ENCODE measurements around the gene CANT1. TPM values are rescaled to one million over a fixed set of nuclear protein-coding genes. Genes with fewer than 3 reads are reported as not detected.
"Not testable (repeated sequence)": the region's sequence is repeated elsewhere in the genome, so short reads cannot be mapped to it uniquely, and the experiment has no call there.

CANT1 gene
- polyA plus RNA-seq, 3 donors: 9.3 to 22.5 (median 16.9) TPM

DNA sequence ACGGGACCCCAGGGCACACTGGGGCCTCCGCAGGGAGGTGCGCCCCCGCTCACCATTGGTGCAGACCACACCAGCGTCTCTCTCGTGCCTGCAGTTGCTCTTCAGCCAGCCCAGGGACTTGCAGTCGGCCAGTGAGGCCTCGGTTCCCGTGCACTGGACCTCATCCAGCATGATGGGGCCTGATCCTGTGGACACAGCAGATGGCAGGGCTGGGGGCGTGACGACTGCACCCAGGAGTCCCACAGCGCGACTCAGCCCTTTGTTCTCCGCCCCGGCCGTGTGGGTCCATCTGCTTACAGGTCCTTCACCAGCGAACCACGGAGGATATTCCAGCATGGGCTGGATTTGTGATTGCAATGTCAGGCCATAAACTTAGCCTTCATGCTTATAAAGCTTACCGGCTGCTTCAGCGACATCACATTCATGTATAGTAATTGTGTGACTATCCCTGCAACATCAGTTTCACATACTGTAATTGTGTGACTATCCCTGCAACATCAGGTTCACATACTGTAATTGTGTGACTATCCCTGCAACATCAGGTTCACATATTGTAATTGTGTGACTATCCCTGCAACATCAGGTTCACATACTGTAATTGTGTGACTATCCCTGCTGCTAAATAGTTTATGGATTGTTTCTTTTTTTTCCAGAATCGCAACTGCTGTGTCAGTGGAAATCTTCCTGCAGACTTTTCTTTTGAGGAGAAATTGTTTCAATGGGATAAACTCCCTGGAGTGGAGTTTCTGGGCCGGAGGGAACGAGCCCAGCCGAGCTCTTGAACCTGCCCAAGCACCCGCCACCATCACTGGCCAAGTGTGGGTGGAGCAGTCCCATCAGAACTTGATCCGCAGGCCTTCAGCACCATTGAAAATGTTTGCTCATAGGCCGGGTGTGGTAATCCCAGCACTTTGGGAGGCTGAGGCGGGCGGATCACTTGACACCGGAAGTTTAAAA, 34.7 kb downstream of the CANT1 start:
- WGBS, 3 donors: 58 to 65% (median 61%) methylated on average over 30 of the region's 30 CpGs
- H3K27ac ChIP-seq (ENCODE audit: low read depth, low read length): no peak overlapping the region

DNA sequence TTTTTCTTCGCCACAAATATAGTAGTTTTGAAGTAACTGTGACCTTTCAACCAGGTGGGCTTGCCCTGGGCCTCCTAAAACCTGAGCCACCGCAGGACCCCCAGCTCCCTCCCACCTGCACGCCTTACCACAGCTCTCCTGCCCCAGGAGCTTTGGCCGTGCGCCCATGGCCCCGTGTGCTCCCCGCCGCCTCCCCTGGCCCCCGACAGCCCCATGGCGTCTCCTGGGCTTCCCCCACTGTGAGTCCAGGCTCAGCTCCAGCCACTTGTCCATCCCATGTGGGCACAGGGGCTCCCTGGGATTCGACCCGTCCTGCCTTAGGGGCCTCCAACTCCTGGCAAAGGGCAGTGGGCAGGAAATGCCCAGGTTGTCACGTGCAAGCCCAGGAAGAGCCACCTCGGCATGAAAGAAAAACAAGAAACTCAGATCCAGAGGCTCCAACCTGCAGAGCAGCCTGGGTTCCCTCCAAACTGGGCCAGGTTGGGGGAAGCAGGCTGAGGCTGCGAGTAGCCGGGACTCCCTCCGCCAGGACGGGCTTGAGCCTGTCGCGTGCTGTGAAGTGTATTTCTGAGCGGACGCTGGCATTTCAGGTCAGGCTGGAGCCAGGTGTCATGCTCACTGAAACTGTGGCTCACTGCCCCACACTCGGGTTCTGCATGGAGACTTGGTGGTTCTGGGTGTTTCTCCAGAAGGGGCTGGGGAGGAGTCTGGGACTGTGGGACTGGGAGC, 35.6 kb downstream of the CANT1 start:
- no peak overlapping the region for H3K27ac ChIP-seq (ENCODE audit: low read depth, low read length)
- WGBS, 3 donors: 81 to 84% (median 81%) methylated on average over 23 of the region's 23 CpGs

GRCh38 chr17:78973196-78973595, 36.4 kb downstream of the CANT1 start:
- WGBS, 3 donors: 72 to 75% (median 75%) methylated on average over 11 of the region's 11 CpGs
- no peak overlapping the region for H3K27ac ChIP-seq (ENCODE audit: low read depth, low read length)

DNA sequence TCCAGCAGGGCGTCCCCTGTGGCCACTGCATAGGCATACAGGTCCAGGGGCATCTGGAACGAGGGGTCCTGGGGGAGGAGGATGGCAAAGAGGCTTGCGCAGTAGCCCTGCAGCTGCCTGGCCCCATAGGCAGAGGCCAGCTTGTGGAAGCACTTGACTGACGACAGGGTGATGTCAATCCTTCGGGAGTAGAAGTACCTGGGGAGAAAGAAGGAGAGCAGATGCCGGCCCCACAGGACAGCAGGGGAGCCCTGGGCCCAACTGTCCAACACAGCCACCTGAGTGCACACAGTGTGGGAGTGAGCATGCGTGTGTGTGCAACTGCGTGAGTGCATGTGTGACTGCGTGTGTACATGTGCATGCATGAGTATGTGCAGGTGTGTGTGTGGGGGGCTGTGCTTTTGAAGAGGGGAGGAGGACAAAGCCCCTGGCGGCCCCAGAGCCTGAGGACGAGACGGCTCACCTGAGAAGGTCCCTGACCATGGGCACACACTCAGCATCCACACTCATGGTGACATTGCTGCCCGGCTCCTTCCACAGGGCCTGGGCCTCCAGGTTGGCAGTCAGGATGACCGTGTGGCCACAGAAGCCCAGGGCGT, 37.0 kb downstream of the CANT1 start:
- 84 to 90% (median 85%) methylated on average over 15 of the region's 15 CpGs for WGBS, 3 donors
- H3K27ac ChIP-seq (ENCODE audit: low read depth, low read length): no peak overlapping the region

DNA sequence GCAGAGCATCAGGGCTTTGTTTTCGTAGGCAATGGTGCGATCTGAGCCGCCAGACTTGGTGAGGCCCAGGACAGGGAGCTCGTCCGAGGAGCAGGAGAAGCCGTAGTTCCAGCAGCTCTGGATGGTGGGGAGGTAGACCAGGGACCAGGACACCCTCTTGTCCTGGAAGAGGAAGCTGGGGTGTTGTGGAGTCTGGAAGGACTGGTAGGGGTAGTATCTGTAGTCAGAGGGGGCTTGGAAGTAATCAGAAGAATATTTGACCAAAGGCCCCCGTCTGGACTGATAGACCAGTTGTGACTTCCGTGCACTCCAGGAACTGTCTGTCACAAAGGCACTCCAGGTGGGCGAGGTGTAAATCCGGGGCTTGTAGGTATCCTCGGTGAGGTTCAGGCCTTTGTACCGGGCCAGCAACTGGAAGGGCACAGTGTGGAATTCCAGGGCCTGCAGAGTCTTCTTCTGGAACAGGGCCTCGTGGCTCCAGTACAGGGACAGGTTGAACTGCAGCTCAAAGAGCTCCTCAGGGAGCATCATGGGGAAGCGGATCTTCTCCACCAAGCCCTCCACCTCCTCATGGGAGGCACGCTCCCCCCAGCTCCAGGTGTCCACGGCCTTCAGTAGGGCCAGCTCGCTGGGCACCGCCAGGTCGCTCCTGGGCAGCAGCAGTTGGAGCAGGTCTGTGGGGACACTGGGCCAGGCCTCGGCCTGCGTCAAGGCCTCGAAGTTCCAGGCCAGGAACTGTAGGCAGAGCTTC, 37.6 kb downstream of the CANT1 start:
- H3K27ac ChIP-seq (ENCODE audit: low read depth, low read length): no peak overlapping the region
- WGBS, 3 donors: 75 to 84% (median 81%) methylated on average over 22 of the region's 22 CpGs

DNA sequence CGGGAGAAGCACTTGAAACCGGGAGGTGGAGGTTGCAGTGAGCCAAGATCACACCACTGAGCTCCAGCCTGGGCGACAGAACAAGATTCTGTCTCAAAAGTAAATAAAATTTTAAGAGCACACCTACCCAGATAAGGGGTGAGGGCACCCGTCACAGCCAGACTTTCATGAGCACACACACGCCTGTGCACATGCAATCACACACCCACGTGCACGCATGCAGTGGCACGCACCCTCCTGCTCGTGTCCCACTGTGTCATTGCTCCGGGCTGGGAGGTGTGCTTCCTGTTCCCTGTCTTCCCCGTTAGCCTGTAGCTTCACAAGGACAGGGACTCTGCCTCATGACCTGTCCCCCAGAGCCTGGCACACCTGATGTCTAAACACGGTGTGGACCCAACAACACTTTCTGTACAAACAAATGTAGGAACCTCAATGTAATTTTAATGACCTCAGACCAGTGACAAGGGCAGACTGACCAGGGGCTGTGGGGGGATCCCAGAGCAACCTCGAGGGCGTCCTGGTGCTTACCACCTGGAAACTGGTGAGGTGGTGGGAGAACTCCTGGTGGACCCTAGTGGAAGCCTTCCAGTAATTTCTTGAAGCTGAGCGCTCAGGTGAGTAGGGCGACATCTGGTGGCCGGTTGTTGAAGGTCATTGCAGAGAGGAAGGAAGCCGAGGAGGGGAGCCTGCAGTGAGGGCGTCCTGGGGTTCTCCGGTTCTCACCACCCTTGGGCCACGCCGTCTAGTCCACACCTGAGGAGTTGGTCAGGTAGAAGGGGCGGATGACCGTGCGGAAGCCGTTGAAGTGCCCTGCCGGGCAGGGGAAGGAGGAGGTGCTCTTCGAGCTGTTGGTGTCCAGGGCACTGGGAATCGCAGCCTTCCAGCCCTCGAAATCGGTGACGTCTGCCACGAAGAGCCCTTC, 38.5 kb downstream of the CANT1 start:
- no peak overlapping the region for H3K27ac ChIP-seq (ENCODE audit: low read depth, low read length)
- 28 to 44% (median 37%) methylated on average over 33 of the region's 33 CpGs for WGBS, 3 donors

DNA sequence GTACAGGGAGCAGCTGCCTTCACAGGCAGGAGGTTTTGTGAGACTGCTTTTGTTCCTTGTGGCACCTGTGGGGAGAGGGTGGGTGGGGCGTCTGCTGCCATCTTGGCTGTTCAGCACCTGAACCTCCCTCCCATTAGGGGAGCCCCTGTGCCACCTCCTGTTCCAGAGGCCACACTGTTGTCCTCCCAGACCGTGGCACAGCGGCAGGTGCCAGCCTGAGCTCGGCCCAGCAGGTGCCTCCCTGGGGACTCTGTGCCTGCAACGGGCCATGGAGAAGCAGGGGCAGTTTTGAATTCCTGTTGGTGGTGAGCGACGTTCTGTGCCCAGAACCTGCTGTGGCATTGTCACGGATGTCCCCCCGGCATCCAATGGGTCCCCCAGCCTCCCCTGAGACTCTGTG, 39.7 kb downstream of the CANT1 start:
- H3K27ac ChIP-seq (ENCODE audit: low read depth, low read length): no peak overlapping the region
- WGBS, 3 donors: 88 to 93% (median 89%) methylated on average over 9 of the region's 9 CpGs

GRCh38 chr17:78967782-78968362, 41.7 kb downstream of the CANT1 start:
- WGBS, 3 donors: 90 to 92% (median 91%) methylated on average over 21 of the region's 21 CpGs
- no peak overlapping the region for H3K27ac ChIP-seq (ENCODE audit: low read depth, low read length)

GRCh38 chr17:78966910-78967600, 42.5 kb downstream of the CANT1 start:
- 83 to 88% (median 86%) methylated on average over 23 of the region's 23 CpGs for WGBS, 3 donors
- no peak overlapping the region for H3K27ac ChIP-seq (ENCODE audit: low read depth, low read length)

- WGBS, 3 donors: 76 to 86% (median 85%) methylated on average over 26 of the region's 26 CpGs
- no peak overlapping the region for H3K27ac ChIP-seq (ENCODE audit: low read depth, low read length)
Measured at GRCh38 chr17:78966123-78966813, 43.3 kb downstream of the CANT1 start.

- WGBS, 3 donors: 60 to 86% (median 84%) methylated on average over 8 of the region's 8 CpGs
- no peak overlapping the region for H3K27ac ChIP-seq (ENCODE audit: low read depth, low read length)
Measured at GRCh38 chr17:78965491-78965924, 44.1 kb downstream of the CANT1 start.

- H3K27ac ChIP-seq (ENCODE audit: low read depth, low read length): no peak overlapping the region
Measured at GRCh38 chr17:78963378-78963777, 46.2 kb downstream of the CANT1 start.

DNA sequence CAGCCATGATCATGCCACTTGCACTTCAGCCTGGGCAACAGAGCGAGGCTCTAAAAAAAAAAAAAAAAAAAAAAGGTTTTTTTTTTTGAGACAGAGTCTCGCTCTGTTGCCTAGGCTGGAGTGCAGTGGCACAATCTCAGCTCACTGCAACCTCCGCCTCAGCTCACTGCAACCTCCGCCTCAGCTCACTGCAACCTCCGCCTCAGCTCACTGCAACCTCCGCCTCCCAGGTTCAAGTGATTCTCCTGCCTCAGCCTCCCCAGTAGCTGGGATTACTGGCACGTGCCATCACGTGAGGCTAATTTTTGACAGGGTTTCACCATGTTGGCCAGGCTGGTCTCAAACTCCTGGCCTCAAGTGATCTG, 46.6 kb downstream of the CANT1 start:
- H3K27ac ChIP-seq (ENCODE audit: low read depth, low read length): not testable (repeated sequence)
- WGBS, 3 donors: 88 to 97% (median 94%) methylated on average over 6 to 8 of the region's 8 CpGs

More at GRCh38 chr17:78963378-78963777, 46.2 kb downstream of the CANT1 start:
- 88 to 96% (median 94%) methylated on average over 6 of the region's 6 CpGs for WGBS, 3 donors

DNA sequence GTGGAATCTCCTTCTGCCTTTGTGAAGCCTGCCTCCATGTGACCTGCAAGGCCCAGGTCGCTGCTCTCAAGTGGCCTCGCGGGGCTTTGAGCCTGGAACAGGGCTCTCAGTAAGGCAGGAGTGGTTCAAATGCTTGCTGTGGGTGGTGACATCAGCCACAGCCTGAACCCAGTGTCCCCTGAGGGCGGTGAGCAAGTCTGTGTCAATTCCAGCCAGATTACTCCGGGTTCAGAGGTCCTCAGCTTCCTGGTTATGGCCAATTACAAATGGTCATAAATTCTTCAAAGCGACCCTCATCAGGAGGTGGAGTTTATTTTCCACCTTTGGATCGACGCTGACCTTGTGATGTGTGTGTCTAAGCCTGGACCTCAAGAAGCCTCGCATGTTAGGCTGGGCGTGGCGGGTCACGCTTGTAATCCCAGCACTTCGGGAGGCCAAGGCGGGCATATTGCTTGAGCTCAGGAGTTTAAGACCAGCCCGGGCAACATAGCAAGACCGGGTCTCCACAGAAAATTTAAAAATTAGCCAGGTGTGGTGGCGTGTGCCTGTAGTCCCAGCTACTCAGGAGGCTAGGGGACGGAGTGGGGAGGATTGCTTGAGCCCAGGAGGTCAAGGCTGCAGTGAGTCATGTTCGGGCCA, 47.1 kb downstream of the CANT1 start:
- 78 to 81% (median 80%) methylated on average over 18 to 19 of the region's 19 CpGs for WGBS, 3 donors
- no peak overlapping the region for H3K27ac ChIP-seq (ENCODE audit: low read depth, low read length)

DNA sequence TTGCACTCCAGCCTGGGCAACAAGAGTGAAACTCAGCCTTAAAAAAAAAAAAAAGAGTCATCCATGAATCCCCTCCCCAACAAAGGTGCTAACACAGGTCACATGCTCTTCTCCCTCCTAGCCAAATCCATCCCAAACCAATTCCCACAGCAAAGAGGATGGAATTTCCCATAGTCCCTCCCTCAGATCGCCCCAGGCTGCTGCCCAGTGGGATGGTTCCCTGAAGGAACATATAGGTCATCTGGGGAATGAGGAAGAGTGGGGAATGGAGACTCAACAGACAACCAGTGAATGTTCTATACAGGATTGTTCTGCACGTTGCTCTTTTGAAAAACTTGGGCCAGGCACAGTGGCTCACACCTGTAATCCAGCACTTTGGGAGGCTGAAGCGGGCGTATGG, 48.0 kb downstream of the CANT1 start:
- H3K27ac ChIP-seq (ENCODE audit: low read depth, low read length): no peak overlapping the region
- WGBS, 3 donors: 92 to 95% (median 94%) methylated on average over 4 of the region's 4 CpGs

DNA sequence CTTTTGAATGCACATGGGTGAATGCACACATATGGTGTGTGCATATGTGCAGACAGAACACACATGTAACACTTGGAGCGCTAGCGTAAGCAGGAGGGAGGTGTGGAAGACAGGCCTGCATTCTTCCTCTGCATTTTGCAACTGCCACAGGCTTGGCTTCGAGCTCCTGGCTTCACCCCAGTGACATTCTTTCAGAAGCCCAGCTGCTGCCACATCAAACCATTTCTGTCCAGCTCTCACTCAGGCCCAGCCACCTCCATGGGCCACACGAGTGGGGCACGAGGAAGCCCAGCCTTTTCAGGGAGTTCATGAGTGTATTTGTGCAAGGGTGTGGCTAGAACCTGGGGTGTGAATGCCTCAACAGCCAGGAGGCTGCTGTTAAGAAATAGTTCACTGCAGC, 48.6 kb downstream of the CANT1 start:
- 59 to 67% (median 64%) methylated on average over 5 of the region's 5 CpGs for WGBS, 3 donors
- no peak overlapping the region for H3K27ac ChIP-seq (ENCODE audit: low read depth, low read length)

Measured in adipose tissue (tissue), 3 donors.